HG02763 (cell line): ENCODE data around the gene TOR3A.
"Not testable (repeated sequence)": the region's sequence is repeated elsewhere in the genome, so short reads cannot be mapped to it uniquely, and the experiment has no call there.

Experiments
- ATAC-seq: cut with Tn5 transposase; IDR thresholded peaks from one replicate; pipeline ENCODE4 v1.9.1; 2021; ENCODE audit warnings: mild to moderate bottlenecking, moderate library complexity; ENCODE audit not compliant: unreplicated experiment

The TOR3A gene

DNA sequence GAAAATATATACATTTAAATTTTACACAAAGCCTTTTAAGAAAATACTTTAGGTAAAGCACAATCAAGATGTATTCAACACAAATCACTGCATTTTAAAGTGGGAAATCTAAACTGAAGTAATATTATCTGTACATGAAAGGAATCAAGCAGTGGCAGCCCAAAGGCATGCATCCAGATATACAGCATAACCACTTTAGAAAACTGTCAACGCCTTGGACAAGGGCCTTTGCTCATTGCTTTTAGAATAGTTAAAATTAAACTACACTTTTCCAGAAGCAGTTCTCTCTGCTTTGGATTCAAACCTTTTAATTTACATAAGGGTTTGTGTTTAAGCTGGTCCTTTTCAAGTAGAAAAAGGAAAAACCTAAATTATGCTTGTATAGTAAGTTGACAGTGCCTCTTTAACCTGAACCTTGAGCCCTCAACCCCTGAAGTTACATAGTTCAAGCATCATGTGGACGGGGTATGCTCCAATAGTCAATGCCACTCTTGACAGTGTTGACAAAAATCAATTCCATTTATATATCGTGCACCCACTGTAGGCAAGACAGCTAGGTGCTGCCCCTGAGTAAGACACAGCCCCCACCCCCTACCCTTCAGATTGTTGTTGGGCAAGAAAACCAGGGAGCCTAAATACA lies 22.9 kb downstream of the TOR3A start:
- ATAC-seq = no peak

DNA sequence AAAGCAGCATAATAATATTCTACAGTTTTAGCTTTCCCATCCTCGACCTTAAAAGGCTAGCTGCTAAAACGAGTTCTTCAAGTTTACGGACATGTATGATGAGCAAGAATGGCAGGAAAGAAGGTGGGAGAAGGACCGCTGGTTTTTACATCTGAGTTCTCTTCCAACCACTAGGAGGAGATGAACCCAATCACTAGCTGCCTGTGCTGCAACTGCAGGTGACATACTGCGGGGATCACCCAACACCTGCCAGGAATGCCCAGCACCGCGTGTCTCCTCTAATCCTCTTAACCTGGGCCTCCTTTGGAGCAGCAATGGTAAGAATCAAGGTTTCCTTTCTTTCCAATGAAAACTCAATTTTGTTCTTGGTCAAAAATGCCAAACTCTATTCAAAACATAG lies 23.5 kb downstream of the TOR3A start:
- ATAC-seq = no peak

DNA sequence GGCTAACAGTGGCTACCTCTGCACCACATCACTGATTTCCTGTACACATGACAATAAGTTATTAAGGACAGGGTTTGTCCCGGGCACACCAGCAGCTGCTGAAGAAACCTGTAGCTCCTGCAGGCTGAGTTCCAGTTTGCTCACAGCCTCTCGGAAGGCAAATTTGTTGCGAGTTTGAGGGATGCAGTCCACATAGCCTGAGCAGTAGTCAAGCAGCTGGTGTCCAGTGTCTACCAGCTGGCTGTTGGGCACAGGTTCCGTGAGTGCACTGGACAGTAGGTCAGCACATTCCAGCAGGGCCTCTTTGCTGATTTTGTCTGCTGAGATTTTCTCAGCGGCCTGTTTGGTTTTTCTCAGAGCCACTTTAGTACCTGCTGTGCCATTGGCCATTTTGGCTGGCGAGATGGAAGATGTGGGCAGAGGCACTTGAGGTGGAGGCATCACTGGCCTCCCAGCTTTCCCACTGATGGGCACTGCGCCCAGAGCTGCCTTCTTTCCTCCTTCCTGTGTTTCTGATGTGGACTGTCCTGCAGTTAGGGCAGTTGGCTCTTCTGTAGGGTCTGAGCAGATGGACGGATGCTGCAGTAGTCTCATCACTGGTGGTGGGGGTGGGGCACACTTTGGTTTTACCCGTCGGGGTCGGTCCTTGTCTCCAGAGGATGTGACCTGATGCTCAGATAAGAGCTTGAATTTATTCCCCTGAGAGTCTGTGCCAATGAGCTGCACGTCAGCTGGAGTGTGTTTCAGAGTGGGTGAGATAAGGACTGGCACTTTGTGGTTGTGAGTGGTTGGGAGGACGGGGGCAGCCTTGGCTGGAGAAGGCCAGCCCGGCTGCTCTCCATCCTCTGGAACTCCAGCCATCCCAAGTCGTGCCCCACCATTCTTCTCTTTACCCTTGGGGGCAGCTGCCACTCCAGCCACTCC lies 26.1 kb downstream of the TOR3A start:
- ATAC-seq = no peak

DNA sequence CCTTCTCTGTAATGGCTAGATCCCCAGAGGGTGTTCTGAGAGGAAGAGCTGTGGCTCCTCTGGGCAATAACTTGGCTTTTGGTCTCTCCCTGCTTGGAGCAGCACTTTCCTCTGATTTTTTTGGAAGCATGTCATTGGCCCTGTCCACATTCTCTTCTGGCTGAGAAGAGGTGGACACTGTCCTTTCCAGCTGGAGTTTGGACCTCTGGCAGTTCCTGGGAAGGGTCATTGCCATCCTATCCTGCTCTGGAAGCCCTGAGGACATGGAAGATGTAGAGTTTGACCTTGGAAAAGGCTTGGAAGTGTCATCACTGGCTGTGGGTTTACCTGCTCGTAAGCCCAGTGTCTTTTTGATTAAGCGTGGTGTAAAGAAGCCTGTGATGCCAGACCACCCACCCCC lies 26.8 kb downstream of the TOR3A start:
- no peak for ATAC-seq

DNA sequence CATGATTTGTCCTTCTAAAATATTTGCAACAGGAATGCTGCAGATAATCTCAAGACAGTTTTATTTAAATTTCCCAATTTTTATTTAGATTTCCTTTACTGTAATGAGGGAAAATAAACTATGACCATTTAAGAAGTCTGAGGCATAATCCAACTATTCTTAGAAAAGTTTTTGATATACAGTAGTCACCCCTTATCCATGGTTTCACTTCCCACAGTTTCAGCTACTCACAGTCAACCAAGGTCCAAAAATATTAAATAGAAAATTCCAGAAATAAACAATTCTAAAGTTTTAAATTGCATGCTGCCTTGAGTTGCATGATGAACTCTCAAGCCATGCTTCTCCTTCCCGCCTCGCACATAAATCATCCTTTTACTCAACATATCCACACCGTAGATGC lies 33.3 kb downstream of the TOR3A start:
- no peak for ATAC-seq

DNA sequence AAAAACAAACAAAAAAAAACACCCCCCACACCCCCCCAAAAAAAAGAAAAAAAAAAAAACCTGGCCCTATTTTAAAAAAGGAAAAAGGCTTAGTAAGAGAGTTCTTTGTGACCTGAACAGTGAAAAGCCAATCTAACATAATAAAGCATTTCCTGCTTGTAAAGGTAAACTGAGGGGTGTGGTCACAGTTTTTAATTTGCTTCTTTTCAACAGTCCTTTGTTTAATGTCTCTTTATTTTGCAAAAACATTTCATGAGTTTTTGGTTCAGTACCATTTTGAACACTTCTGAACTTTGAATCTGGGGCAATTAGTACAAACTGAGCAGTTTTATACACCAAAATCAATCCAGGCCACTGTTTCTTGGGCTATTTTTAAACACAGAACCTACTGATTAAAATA lies 37.6 kb downstream of the TOR3A start:
- ATAC-seq = no peak

DNA sequence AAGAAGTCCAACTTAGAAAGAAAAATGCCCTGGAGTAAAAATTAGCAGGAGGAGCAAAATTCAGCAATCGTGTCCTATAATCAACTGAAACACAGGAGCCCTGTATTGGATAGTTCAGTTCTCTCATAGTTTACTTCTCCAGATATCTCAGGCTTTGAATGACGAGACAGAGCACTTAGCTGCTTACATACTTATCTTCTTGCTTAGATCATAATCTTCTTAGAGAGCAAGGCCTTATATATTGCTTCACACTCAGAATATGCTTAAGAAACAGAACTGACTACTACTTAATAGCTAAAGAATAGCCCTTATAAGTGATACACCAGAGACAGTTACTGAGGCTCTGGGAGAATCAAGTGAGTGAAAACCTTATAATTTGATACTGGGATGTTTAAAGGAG lies 38.9 kb downstream of the TOR3A start:
- no peak for ATAC-seq

DNA sequence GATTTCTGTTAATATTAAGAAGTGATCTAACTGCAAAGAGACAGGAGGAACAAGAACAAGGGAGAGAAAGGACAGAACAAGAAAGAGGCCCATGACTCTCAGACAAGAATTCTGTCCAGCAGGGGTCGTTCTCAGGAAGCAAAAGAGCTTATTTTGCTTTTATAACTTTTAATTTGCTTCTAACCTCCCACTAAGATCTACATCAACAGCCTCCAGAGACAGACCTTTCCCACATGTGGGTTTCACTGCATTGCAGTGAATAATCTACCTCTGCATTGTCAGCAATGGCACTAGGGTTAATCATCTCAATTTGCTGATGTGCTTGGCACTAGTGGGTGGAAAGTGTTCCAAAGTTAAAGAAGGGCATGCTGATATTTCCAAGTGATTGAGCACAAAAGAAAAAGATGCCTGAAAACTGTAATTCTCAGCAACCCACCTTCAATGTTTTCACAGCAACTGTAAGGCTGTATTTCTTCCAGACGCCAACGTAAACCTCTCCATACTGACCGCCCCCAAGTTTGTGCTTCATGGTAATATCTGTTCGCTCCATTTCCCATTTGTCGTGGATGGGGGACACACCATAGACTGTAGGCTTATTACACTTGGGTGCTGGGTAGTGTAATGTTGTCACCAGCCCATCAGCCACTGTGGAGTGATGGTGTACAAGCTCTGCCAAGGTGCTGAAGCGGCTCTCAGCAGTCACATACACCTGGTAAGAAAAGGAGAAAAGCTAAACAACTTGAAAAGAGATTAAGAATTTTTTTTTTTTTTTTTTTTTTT lies 39.5 kb downstream of the TOR3A start:
- ATAC-seq = no peak

DNA sequence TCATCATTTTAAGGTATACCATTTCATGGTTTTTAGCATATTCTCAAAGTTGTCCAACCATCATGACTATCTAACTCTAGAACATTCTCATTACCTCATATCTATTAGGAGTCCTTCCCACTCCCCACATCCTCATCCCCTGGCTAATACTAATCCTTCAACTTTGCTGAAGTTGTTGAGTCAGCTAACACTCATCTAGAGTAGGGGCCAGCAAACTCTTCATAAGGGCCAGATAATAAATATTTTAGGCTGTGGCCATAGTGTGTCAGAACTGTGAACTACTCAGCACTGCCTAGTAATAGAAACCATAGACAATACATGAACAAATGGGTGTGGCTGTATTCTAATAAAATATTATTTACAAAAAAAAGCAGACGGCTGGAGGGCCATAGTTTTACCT lies 43.0 kb downstream of the TOR3A start:
- no peak for ATAC-seq

DNA sequence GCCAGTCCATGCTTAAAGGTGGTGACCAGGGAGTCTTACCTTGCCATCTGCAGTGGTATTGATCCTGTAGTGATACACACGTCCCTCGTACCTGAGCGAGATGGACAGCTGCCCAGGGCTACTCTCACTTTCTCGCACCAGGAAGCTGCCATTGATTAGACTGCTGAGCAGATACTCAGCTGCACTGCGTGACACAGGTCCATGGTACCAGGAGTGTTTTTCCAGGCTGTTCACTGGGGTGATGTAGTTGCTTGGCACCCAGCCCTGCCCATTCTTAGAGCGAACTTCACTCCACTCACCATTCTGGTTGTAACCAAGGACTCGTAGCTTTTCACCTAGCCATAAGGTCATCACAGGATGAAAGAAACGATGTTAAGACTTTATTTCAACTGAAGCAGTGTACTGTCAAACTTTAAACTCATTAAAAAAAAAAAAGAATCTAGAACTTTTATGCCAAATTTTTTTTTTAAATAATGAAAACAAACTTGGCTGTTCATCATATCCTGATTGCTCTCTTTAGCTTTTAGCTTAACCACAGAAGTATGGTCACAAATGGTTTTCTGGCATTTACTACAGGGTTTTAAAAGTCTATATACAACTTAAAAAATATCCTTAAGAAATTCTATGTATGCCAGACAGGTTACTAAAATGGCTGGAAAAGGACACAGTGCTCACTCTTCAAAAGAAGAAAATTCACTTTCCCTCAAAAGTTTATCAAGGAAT lies 44.6 kb downstream of the TOR3A start:
- no peak for ATAC-seq

DNA sequence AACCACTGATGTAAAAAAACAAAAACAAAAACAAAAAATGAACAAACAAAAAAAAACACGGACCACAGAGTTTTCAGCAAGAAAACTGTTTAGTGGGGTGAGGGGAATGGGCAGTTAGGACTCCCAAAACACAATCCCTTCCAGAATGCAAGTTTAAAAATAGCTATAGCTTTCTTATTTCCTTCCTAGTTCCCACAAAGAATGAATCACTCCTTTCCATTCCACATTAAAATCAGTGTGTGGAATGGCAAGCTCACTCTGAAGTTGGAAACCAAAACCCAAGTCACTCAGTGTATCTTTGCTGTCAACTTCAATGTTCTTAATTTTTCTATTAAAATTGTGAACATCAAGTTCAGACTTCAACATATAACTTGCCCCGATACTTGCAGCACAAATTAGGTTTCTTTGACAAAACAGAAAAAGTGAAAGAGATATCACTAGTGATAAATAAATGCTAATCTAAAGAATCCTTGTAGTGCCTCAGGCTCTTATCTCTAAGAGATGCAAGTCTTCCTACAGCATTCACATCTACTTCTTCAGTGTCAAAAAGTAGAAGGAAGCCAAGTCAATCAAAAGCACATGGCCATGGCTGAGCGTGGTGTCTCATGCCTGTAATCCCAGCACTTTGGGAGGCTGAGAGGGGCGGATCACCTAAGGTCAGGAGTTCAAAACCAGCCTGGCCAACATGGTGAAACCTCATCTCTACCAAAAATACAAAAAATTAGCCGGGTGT lies 45.5 kb downstream of the TOR3A start:
- no peak for ATAC-seq

DNA sequence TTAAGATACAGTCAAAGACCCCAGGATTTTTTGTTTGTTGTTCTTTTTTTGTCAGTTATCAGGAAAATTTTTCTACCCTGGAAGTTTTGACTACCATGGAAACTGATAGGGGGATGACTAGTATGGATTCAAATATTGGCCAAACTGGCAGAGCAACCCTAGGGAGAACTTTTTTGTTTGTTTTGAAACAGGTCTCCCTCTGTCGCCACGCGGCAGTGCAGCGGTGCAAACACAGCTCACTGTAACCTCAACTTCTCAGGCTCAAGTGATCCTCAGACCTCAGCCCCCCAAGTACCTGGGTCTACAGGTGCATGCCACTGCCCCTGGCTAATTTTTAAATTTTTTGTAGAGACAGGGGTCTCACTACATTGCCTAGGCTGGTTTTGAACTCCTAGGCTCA lies 46.6 kb downstream of the TOR3A start:
- no peak for ATAC-seq

DNA sequence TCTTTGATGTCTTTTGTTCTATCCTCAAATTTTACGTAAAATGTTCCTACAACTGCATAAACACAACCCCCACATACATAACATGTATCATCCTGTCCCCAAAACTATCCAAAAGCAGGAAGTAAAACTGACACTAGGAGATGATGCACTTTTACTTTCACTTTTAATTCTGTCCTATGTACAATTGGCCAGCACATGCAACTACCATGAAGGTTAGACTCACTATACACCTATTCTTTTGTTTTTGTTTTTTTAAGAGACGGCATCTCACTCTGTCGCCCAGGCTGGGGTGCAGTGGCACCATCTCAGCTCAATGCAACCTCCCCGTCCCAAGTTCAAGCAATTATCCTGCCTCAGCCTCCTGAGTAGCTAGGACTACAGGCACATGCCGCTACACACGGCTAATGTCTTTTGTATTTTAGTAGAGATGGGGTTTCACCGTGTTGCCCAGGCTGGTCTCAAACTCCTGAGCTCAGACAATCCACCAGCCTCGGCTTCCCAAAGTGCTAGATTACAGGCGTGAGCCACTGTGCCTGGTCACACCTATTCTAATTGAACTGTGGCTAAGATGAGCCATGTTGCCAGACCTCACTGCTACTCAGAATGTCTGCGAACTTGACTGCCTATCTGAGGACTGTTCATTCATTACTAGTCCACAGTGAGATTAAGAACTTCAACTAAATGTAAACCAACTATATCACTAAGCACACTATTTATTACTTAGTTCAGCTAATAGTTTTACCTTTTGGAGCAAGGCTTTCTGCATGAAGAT lies 48.0 kb downstream of the TOR3A start:
- peak; percentile 92 for ATAC-seq

DNA sequence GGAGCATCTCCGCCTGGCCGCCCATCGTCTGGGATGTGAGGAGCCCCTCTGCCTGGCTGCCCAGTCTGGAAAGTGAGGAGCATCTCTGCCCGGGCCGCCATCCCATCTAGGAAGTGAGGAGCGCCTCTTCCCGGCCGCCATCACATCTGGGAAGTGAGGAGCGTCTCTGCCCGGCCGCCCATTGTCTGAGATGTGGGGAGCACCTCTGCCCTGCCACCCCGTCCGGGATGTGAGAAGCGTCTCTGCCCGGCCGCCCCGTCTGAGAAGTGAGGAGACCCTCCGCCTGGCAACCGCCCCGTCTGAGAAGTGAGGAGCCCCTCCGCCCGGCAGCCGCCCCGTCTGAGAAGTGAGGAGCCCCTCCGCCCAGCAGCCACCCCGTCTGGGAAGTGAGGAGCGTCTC lies 53.3 kb downstream of the TOR3A start:
- not testable (repeated sequence) for ATAC-seq

DNA sequence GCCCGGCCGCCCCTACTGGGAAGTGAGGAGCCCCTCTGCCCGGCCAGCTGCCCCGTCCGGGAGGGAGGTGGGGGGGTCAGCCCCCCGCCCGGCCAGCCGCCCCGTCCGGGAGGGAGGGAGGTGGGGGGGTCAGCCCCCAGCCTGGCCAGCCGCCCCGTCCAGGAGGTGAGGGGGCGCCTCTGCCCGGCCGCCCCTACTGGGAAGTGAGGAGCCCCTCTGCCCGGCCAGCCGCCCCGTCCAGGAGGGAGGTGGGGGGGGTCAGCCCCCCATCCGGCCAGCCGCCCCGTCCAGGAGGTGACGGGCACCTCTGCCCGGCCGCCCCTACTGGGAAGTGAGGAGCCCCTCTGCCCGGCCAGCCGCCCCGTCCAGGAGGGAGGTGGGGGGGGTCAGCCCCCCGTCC lies 53.8 kb downstream of the TOR3A start:
- ATAC-seq = not testable (repeated sequence)

DNA sequence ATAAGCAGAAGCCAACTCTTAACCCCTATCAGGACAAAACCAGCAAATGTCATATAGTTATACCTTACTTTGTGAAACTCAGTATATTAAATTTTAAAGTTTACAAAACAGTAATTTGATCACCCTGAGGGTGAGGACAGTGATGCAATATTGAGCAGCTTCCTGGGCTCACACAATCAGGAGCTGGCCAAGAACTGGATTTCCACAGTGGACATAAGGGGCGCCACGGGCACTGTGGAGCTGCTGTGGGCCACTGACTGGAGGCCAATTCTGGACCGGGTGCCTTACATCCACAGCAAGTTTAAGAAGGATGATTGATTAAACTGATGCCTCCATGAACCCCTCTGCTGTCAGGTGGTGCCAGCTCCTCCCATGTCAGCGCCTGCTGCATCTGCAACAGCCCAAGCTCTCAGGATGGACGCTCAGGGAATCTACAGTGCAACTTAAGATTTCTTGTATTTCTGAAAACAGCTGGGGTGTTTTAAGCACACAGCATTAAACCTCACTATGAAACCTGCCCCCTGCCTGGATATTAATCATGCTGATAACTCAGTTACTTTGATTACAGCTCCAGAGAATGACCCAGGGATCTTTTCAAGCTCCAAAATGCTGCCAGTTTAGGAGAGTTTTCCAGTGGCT lies 55.9 kb downstream of the TOR3A start:
- no peak for ATAC-seq

DNA sequence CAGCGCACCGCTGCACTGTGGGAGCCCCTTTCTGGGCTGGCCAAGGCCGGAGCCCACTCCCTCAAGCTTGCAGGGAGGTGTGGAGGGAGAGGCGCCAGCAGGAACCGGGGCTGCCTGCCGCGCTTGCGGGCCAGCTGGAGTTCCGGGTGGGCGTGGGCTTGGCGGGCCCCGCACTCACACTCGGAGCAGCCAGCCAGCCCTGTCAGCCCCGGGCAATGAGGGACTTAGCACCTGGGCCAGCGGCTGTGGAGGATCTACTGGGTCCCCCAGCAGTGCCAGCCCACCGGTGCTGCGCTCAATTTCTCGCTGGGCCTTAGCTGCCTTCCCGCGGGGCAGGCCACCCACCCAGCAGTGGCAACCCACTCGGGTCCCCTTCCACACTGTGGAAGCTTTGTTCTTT lies 56.9 kb downstream of the TOR3A start:
- not testable (repeated sequence) for ATAC-seq

DNA sequence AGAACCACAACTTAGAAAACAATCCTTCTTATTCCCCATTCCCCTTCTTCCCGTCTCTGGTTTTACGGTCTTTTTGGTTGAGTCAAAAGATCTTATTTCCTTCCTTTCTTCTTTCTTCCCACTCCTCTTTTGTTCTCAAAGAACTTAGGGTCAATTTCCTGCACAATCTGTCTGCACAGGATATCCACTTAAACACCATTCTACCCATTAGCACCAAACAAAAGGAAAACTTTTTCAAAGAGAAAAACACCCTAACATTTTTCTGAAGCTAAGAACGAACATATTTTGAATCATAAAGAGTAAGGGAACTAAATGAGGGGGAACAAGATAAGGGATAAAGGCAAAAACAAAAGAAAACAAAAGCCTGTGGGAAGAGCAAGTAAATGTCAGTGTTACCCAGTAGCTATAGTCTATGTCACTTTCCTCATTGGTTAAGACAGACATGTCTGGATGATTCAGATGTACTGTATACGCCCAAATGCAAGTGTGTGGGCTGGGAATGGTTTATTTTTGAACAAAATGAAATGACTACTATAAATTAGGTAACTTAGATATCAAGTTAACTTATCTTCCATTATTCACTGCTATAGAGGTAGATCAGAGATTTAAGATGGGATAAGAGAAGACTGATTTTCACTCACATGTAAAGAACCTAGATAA lies 59.9 kb downstream of the TOR3A start:
- ATAC-seq = no peak

DNA sequence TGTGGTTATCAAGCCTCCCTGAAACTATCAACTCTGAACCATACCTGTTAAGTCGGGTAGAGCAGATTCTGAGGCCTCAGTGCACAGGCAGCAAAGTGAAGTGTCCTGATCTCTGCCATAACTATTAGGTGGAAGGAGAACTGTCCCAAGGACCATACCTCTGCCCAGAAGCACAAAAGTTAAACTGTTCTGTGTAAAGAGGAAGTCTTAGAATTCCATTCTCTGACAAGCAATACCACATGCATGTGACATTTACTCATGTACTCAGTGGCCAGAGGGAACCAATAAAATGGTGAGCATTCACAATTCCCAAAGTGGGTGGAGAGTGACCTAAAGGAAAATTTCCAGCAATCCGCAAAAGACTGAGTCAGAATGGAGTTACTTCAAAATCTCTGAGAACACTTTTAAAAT lies 61.0 kb downstream of the TOR3A start:
- no peak for ATAC-seq
